Measurements from ENCODE around the gene ACOT4. TPM values are rescaled to one million over a fixed set of nuclear protein-coding genes. Genes with fewer than 3 reads are reported as not detected.

ACOT4 gene
- 1.5 to 2.8 TPM (median 2.1 TPM) in 5 replicates for total RNA-seq (2022; extraction: Qiagen RNA extraction; ENCODE audit: low read depth)

GRCh38 chr14:73591690-73592449 is at the start of gene ACOT4:
Gene ACOT4, plus strand, starts transcription at chr14:73591873. Its CDS starts 87 bp downstream, at chr14:73591960.

GRCh38 chr14:73569185-73569958 is 22.3 kb upstream of the ACOT4 start, which contains the start of gene ACOT2:
Gene ACOT2, plus strand, starts transcription at chr14:73569213. Its CDS starts 28 bp downstream, at chr14:73569241.

GRCh38 chr14:73612339-73613045 is 20.8 kb downstream of the ACOT4 start, which contains the start of gene ACOT6:
Gene ACOT6, plus strand, starts transcription at chr14:73612517. Its CDS starts 55 bp downstream, at chr14:73612572.

GRCh38 chr14:73644531-73645247 is 53.0 kb downstream of the ACOT4 start, which contains the start of gene DNAL1:
Gene DNAL1, plus strand, starts transcription at chr14:73644986. Its CDS starts 54 bp downstream, at chr14:73645040.

Other genes with a start within 250 kb of the ACOT4 start
- gene NUMB, start 133.3 kb upstream of the ACOT4 start, total RNA-seq (2022; extraction: Qiagen RNA extraction; ENCODE audit: low read depth): 33.4 to 41.9 TPM (median 37.6 TPM) in 5 replicates
- gene RIOX1, start 100.9 kb upstream of the ACOT4 start, total RNA-seq (2022; extraction: Qiagen RNA extraction; ENCODE audit: low read depth): 21.0 to 28.4 TPM (median 26.9 TPM) in 5 replicates
- 6.2 to 7.6 TPM (median 6.7 TPM) in 5 replicates for gene ACOT1, start 54.7 kb upstream of the ACOT4 start, total RNA-seq (2022; extraction: Qiagen RNA extraction; ENCODE audit: low read depth)
- not detected in 5 replicates for gene HEATR4, start 32.9 kb upstream of the ACOT4 start, total RNA-seq (2022; extraction: Qiagen RNA extraction; ENCODE audit: low read depth)
- gene ACOT2, start 22.7 kb upstream of the ACOT4 start, total RNA-seq (2022; extraction: Qiagen RNA extraction; ENCODE audit: low read depth): 46.1 to 56.5 TPM (median 55.3 TPM) in 5 replicates
- gene ACOT6, start 20.6 kb downstream of the ACOT4 start, total RNA-seq (2022; extraction: Qiagen RNA extraction; ENCODE audit: low read depth): not detected in 5 replicates
- gene DNAL1, start 53.1 kb downstream of the ACOT4 start, total RNA-seq (2022; extraction: Qiagen RNA extraction; ENCODE audit: low read depth): 6.5 to 13.4 TPM (median 10.6 TPM) in 5 replicates
- 50.9 to 65.9 TPM (median 61.7 TPM) in 5 replicates for gene PNMA1, start 122.5 kb downstream of the ACOT4 start, total RNA-seq (2022; extraction: Qiagen RNA extraction; ENCODE audit: low read depth)

Measured in A549 treated with RU486 at 1 μM for 4 hours (cell line).